HepG2 (cell line): ENCODE measurements around the gene SOX4. TPM values are rescaled to one million over a fixed set of nuclear protein-coding genes. Genes with fewer than 3 reads are reported as not detected.

Source experiments
- ISX ChIP-seq: sonication (generic); formaldehyde crosslinking; conservative IDR thresholded peaks from 2 replicates; pipeline ENCODE4 v1.5.0; 2020; ENCODE audit warnings: missing genetic modification reagents
- PHF5A ChIP-seq: IDR thresholded peaks from one replicate; pipeline ENCODE4 v1.6.1; 2018; ENCODE audit warnings: low read depth, missing genetic modification reagents; ENCODE audit not compliant: unreplicated experiment
- SKI ChIP-seq: fragments of 450-650 bp; IDR thresholded peaks from one replicate; pipeline ENCODE4 v1.6.1; 2018; ENCODE audit warnings: mild to moderate bottlenecking; ENCODE audit not compliant: partially characterized antibody
- SOX6 ChIP-seq, 2 experiments: fragments of 450-650 bp in 1 of 2; sonication (generic) in 1 of 2; formaldehyde crosslinking in 1 of 2; IDR thresholded peaks; 2 replicates each; pipeline versions ENCODE4 v1.4.0 to v1.6.1; 2017 to 2020; ENCODE audit warnings: antibody characterized with exemption in 1 of 2, mild to moderate bottlenecking in 1 of 2, missing genetic modification reagents in 1 of 2
- ZNF282 ChIP-seq: fragments of 450-650 bp; IDR thresholded peaks from 2 replicates; pipeline ENCODE4 v1.6.1; 2018; ENCODE audit not compliant: partially characterized antibody
- ZNF3 ChIP-seq: IDR thresholded peaks from 2 replicates; pipeline ENCODE4 v1.7.0; 2017; ENCODE audit warnings: inconsistent platforms
- ZNF513 ChIP-seq: sonication (generic); formaldehyde crosslinking; conservative IDR thresholded peaks from 2 replicates; pipeline ENCODE4 v1.5.0; 2020; ENCODE audit warnings: missing genetic modification reagents
- ZNF652 ChIP-seq: IDR thresholded peaks from 2 replicates; pipeline ENCODE4 v1.6.1; 2016; ENCODE audit warnings: low read depth, borderline replicate concordance
- ZNF687 ChIP-seq: sonication (generic); formaldehyde crosslinking; IDR thresholded peaks from 2 replicates; pipeline ENCODE4 v1.5.1; 2020; ENCODE audit warnings: mild to moderate bottlenecking, missing genetic modification reagents, moderate library complexity
- polyA plus RNA-seq, 8 experiments: library from polyadenylated mRNA; depleted of rRNA in 3 of 8; stranded (reverse) in 7 of 8; unstranded in 1 of 8; fragments of >200 nt; fragmentation: Illumina TruSeq in 4 of 8; extraction: Trizol in 4 of 8; gene quantifications; 2 replicates each; pipeline versions ENCODE4 v1.2.1 to v1.2.3, GENCODE V29; 2011 to 2016; ENCODE audit warnings: low read depth in 4 of 8, missing spikeins in 1 of 8, mixed read lengths in 1 of 8; ENCODE audit not compliant: insufficient read depth in 1 of 8
- total RNA-seq, 5 experiments: library from RNA; depleted of rRNA; stranded (reverse); fragments of >200 nt; fragmentation: Illumina TruSeq; extraction: Trizol; gene quantifications; 2 replicates each; pipeline ENCODE4 v1.2.3, GENCODE V29; 2016; ENCODE audit warnings: low read depth in 1 of 5
- TF ChIP-seq, protein P1 (sequence below): sonication (generic); formaldehyde crosslinking; IDR thresholded peaks from one replicate; pipeline ENCODE4 v1.5.1; 2020; ENCODE audit warnings: mild to moderate bottlenecking, missing genetic modification reagents; ENCODE audit errors: not compliant biosample characterization
- TF ChIP-seq, protein P2 (sequence below): sonication (generic); formaldehyde crosslinking; IDR thresholded peaks from 2 replicates; pipeline ENCODE4 v1.5.1; 2020; ENCODE audit warnings: mild to moderate bottlenecking, missing genetic modification reagents, moderate library complexity

SOX4 gene
- total and polyA plus RNA-seq, 2 of the 13 experiments (the other 11 are each of a cell fraction or from before 2014, with no cell fraction given) = 2.6 to 3.4 TPM

GRCh38 chr6:21594416-21595281 is 1.1 kb downstream of the SOX4 start (continued):
- TF ChIP-seq, protein P1, sequence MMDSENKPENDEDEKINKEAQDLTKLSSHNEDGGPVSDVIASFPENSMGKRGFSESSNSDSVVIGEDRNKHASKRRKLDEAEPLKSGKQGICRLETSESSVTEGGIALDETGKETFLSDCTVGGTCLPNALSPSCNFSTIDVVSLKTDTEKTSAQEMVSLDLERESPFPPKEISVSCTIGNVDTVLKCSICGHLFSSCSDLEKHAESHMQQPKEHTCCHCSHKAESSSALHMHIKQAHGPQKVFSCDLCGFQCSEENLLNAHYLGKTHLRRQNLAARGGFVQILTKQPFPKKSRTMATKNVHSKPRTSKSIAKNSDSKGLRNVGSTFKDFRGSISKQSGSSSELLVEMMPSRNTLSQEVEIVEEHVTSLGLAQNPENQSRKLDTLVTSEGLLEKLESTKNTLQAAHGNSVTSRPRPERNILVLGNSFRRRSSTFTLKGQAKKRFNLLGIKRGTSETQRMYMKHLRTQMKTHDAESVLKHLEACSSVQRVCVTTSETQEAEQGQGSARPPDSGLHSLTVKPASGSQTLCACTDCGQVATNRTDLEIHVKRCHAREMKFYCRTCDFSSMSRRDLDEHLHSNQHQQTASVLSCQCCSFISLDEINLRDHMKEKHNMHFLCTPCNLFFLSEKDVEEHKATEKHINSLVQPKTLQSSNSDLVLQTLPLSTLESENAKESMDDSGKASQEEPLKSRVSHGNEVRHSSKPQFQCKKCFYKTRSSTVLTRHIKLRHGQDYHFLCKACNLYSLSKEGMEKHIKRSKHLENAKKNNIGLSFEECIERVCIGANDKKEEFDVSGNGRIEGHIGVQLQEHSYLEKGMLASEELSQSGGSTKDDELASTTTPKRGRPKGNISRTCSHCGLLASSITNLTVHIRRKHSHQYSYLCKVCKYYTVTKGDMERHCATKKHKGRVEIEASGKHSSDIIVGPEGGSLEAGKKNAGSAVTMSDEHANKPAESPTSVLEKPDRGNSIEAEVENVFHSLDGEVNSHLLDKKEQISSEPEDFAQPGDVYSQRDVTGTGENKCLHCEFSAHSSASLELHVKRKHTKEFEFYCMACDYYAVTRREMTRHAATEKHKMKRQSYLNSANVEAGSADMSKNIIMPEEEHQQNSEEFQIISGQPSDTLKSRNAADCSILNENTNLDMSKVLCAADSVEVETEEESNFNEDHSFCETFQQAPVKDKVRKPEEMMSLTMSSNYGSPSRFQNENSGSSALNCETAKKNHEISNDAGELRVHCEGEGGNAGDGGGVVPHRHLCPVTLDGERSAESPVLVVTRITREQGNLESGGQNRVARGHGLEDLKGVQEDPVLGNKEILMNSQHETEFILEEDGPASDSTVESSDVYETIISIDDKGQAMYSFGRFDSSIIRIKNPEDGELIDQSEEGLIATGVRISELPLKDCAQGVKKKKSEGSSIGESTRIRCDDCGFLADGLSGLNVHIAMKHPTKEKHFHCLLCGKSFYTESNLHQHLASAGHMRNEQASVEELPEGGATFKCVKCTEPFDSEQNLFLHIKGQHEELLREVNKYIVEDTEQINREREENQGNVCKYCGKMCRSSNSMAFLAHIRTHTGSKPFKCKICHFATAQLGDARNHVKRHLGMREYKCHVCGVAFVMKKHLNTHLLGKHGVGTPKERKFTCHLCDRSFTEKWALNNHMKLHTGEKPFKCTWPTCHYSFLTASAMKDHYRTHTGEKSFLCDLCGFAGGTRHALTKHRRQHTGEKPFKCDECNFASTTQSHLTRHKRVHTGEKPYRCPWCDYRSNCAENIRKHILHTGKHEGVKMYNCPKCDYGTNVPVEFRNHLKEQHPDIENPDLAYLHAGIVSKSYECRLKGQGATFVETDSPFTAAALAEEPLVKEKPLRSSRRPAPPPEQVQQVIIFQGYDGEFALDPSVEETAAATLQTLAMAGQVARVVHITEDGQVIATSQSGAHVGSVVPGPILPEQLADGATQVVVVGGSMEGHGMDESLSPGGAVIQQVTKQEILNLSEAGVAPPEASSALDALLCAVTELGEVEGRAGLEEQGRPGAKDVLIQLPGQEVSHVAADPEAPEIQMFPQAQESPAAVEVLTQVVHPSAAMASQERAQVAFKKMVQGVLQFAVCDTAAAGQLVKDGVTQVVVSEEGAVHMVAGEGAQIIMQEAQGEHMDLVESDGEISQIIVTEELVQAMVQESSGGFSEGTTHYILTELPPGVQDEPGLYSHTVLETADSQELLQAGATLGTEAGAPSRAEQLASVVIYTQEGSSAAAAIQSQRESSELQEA = no peak
- TF ChIP-seq SKI (no peak), PHF5A (CRISPR knock-in tag) (no peak), ZNF3 (no peak), ZNF687 (CRISPR knock-in tag) (peak; percentile 93), ZNF652 (CRISPR knock-in tag) (no peak), ZNF282 (no peak), SOX6 (IDR thresholded peaks at IDR 0.05) (no peak), SOX6 (CRISPR knock-in tag; IDR thresholded peaks at IDR 0.05) (no peak), ISX (no peak), ZNF513 (CRISPR knock-in tag) (no peak)
- TF ChIP-seq, protein P2, sequence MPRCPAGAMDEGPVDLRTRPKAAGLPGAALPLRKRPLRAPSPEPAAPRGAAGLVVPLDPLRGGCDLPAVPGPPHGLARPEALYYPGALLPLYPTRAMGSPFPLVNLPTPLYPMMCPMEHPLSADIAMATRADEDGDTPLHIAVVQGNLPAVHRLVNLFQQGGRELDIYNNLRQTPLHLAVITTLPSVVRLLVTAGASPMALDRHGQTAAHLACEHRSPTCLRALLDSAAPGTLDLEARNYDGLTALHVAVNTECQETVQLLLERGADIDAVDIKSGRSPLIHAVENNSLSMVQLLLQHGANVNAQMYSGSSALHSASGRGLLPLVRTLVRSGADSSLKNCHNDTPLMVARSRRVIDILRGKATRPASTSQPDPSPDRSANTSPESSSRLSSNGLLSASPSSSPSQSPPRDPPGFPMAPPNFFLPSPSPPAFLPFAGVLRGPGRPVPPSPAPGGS = 0 out of 2 replicates have a peak, but pooled peaks have one; percentile 24
